Measurements from ENCODE around the gene LMF1. TPM values are rescaled to one million over a fixed set of nuclear protein-coding genes. Genes with fewer than 3 reads are reported as not detected.

Gene LMF1
- total RNA-seq, 1 donor from 2014 or later = 16.0 TPM

DNA sequence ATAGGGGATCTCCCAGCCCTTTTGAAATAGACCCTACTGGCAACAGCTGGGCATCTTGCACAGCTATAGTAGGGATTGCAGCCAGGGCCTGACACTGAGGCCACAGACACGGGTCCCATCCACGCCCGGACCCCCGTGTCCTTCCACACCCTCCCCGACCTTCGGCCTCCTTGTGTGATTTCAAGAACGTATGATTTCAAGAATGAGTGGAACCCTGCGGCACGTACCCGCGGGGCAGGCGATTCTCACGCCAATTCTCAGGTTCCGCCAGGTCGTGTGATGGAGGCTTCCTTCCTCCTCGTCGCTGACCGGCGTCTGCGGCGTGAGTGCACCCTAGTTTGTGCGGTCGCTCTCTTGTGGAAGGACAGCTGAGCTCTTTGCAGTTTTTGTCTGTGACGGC, 114.0 kb downstream of the LMF1 start:
- DNase-seq (ENCODE audit: low read depth, low spot score) = no peak
- Mint-ChIP-seq H3K9me3 (peaks cover 5% of the 10 kb centered on the region), H3K27ac (ENCODE audit: unreplicated experiment) (no peak overlapping the region), H3K27me3 (ENCODE audit: low read depth) (no peaks in the 10 kb centered on the region), H3K36me3 (ENCODE audit: low read depth) (peaks cover 19% of the 10 kb centered on the region), H3K4me1 (no peaks in the 10 kb centered on the region), H3K4me3 (no peak overlapping the region)
- TF ChIP-seq, protein P1, sequence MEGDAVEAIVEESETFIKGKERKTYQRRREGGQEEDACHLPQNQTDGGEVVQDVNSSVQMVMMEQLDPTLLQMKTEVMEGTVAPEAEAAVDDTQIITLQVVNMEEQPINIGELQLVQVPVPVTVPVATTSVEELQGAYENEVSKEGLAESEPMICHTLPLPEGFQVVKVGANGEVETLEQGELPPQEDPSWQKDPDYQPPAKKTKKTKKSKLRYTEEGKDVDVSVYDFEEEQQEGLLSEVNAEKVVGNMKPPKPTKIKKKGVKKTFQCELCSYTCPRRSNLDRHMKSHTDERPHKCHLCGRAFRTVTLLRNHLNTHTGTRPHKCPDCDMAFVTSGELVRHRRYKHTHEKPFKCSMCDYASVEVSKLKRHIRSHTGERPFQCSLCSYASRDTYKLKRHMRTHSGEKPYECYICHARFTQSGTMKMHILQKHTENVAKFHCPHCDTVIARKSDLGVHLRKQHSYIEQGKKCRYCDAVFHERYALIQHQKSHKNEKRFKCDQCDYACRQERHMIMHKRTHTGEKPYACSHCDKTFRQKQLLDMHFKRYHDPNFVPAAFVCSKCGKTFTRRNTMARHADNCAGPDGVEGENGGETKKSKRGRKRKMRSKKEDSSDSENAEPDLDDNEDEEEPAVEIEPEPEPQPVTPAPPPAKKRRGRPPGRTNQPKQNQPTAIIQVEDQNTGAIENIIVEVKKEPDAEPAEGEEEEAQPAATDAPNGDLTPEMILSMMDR (conservative IDR thresholded peaks at IDR 0.05) = no peak

DNA sequence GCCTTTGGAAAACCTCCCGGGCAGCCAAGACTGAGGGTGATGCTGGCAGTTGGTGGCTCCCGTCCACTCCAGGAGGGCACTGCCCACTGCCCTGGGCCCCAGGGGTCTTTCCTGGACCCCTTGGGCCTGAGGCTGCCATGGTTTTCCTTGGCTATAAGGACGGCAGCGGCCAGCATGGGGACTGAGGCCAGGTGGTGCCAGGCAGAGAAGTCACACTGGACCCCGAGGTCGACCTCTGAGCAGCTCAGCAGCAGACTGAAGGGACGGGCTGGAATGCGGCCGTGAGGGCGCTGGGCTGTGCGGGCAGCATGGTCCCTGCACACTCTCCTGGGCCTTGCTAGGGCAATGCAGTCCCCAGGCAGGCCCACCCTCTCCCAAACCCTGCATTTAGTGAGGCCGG, 114.7 kb downstream of the LMF1 start:
- Mint-ChIP-seq H3K4me1 (no peaks in the 10 kb centered on the region), H3K4me3 (no peak overlapping the region), H3K27me3 (ENCODE audit: low read depth) (no peaks in the 10 kb centered on the region), H3K27ac (ENCODE audit: unreplicated experiment) (no peak overlapping the region), H3K9me3 (peaks cover 5% of the 10 kb centered on the region), H3K36me3 (ENCODE audit: low read depth) (peaks cover 16% of the 10 kb centered on the region)
- TF ChIP-seq, protein P1 (conservative IDR thresholded peaks at IDR 0.05) = no peak
- DNase-seq (ENCODE audit: low read depth, low spot score) = no peak

DNA sequence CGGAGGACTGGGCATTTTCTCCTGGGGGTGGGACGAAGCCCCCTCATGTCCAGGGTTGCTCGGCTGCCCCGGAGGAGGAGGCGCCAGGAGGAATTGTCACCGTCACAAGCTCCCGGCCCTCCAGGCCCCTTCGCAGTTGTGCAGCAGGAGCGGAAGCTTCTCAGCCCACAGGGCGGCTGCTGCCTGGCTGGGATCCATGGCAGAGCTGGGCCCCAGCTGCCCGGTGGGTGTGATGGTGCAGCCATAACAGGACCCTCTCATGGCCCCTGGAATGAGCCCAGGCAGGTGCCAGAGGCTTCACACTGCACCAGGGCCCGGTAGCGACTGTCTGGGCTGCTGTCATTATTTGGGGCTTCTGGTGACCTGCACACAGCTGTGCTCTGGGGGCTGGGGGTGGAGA, 115.3 kb downstream of the LMF1 start:
- peaks cover 4% of the 10 kb centered on the region for H3K9me3 Mint-ChIP-seq

DNA sequence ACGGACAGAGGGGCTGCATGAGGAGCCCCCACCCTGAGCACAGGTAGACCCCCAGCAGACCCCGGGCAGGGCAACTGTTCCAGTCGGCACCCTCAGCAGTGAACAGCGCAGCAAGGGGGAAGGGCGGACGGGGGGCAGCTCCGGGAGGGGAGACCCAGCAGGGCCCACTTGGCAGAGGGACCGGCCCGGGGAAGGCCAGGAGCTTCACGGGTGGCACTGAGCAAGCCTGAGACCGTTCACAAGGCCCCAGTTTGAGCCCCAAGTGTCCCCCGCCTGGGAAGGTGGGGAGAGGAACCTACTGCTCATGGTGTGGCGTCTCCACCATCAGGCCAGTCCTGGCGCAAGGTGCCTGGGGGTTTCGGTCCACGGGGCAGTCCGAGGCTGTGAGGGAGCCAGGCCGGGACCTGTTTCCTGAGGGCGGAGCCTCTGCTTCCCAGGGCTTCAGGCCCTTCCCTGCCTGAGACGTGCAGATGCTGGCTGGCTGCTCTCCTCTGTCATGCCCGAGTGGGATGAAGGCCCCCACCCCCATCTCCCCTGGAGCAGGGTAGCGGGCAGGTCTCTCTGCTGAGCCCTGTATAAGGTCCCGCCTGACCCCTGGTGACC, 115.9 kb downstream of the LMF1 start:
- H3K4me3 Mint-ChIP-seq = no peak overlapping the region
- DNase-seq (ENCODE audit: low read depth, low spot score) = no peak
- TF ChIP-seq, protein P1 (conservative IDR thresholded peaks at IDR 0.05) = no peak
- H3K9me3 Mint-ChIP-seq = peaks cover 10% of the 10 kb centered on the region
- H3K4me1 Mint-ChIP-seq = no peaks in the 10 kb centered on the region
- H3K27ac Mint-ChIP-seq (ENCODE audit: unreplicated experiment) = no peak overlapping the region
- no peaks in the 10 kb centered on the region for H3K27me3 Mint-ChIP-seq (ENCODE audit: low read depth)
- peaks cover 18% of the 10 kb centered on the region for H3K36me3 Mint-ChIP-seq (ENCODE audit: low read depth)

More for the DNA sequence above, 115.3 kb downstream of the LMF1 start:
- H3K4me3 Mint-ChIP-seq = no peak overlapping the region
- H3K36me3 Mint-ChIP-seq (ENCODE audit: low read depth) = peaks cover 15% of the 10 kb centered on the region
- TF ChIP-seq, protein P1 (conservative IDR thresholded peaks at IDR 0.05) = no peak
- no peaks in the 10 kb centered on the region for H3K4me1 Mint-ChIP-seq
- H3K27ac Mint-ChIP-seq (ENCODE audit: unreplicated experiment) = no peak overlapping the region
- no peaks in the 10 kb centered on the region for H3K27me3 Mint-ChIP-seq (ENCODE audit: low read depth)
- DNase-seq (ENCODE audit: low read depth, low spot score) = no peak

DNA sequence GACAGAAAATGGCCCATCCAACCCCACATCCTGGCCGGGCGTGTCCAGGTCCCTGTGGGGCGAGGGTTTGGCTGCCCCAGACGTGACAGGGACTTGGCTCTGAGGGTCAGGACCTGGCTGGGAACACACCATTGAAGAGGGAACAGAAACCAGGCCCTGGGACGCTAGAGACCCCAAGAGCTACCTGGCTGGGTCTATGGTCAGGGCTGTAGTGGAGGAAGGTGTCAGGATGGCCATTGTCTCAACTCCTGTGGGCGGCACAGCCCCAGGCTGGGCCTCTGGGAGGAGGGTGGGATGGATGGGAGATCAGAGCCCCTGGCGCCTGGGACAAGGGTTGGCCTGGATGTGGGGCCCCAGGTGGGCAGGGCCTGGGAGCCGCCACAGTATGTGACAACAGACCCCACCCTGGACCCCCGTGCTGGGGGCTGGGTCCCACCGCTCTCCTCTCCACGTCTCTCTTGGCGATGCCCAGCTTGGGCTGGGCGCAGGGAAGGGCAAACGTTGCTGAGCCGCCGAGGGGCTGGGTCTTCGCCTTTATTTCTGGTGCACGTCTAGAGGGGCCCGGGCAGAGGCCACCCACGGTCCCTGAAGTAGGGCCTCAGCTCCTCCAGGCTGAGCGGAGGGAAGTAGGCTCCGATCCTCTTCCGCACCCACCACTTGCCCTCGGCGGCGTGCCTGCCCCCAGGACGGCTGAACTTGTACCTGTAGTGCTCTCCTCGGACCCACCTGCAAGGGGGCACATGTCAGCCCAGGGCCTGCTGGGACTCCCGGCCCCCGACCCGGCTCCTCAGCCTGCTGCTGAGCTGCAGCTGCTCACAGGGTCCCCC, 116.6 kb downstream of the LMF1 start:
- no peaks in the 10 kb centered on the region for H3K4me1 Mint-ChIP-seq
- no peak overlapping the region for H3K4me3 Mint-ChIP-seq

More for the DNA sequence above, 116.6 kb downstream of the LMF1 start:
- DNase-seq (ENCODE audit: low read depth, low spot score) = no peak
- Mint-ChIP-seq H3K27me3 (ENCODE audit: low read depth) (no peaks in the 10 kb centered on the region), H3K27ac (ENCODE audit: unreplicated experiment) (no peak overlapping the region), H3K9me3 (peaks cover 13% of the 10 kb centered on the region), H3K36me3 (ENCODE audit: low read depth) (peaks cover 18% of the 10 kb centered on the region)
- TF ChIP-seq, protein P1 (conservative IDR thresholded peaks at IDR 0.05) = no peak
